HG03135 (cell line): ENCODE measurements around the gene DMD.
"Not testable (repeated sequence)": the region's sequence is repeated elsewhere in the genome, so short reads cannot be mapped to it uniquely, and the experiment has no call there.

ENCODE experiments used
- ATAC-seq: cut with Tn5 transposase; IDR thresholded peaks from one replicate; pipeline ENCODE4 v1.9.1; 2021; ENCODE audit warnings: mild to moderate bottlenecking, moderate library complexity; ENCODE audit not compliant: unreplicated experiment

Gene DMD

GRCh38 chrX:31480696-31481095 is 1730.7 kb downstream of the DMD start:
- ATAC-seq, result no peak

- no peak for ATAC-seq
These were observed 1740.1 kb downstream of the DMD start for GRCh38 chrX:31471229-31471628.

GRCh38 chrX:31470753-31471152 is 1740.6 kb downstream of the DMD start:
- not testable (repeated sequence) for ATAC-seq

GRCh38 chrX:31464306-31464915 is 1746.9 kb downstream of the DMD start:
- no peak for ATAC-seq

- no peak for ATAC-seq
These were observed 1750.1 kb downstream of the DMD start for GRCh38 chrX:31461266-31461665.

GRCh38 chrX:31459361-31459760 is 1752.0 kb downstream of the DMD start:
- no peak for ATAC-seq

- no peak for ATAC-seq
These were observed 1761.4 kb downstream of the DMD start for GRCh38 chrX:31449965-31450364.

GRCh38 chrX:31449081-31449480 is 1762.3 kb downstream of the DMD start:
- ATAC-seq, result no peak

- ATAC-seq, result no peak
These were observed 1765.8 kb downstream of the DMD start for GRCh38 chrX:31445542-31445941.

GRCh38 chrX:31443654-31444053 is 1767.7 kb downstream of the DMD start:
- ATAC-seq, result no peak

- no peak for ATAC-seq
These were observed 1770.8 kb downstream of the DMD start for GRCh38 chrX:31440546-31440945.

- ATAC-seq, result no peak
These were observed 1774.9 kb downstream of the DMD start for GRCh38 chrX:31436424-31436823.

- ATAC-seq, result no peak
These were observed 1775.8 kb downstream of the DMD start for GRCh38 chrX:31435592-31435991.

GRCh38 chrX:31433856-31434255 is 1777.5 kb downstream of the DMD start:
- no peak for ATAC-seq

GRCh38 chrX:31429915-31430314 is 1781.4 kb downstream of the DMD start:
- no peak for ATAC-seq

GRCh38 chrX:31423609-31424189 is 1787.7 kb downstream of the DMD start:
- peak; percentile 55 for ATAC-seq

GRCh38 chrX:31421441-31421840 is 1789.9 kb downstream of the DMD start:
- no peak for ATAC-seq

GRCh38 chrX:31420711-31421151 is 1790.6 kb downstream of the DMD start:
- ATAC-seq, result no peak

- no peak for ATAC-seq
These were observed 1791.0 kb downstream of the DMD start for GRCh38 chrX:31420302-31420701.

GRCh38 chrX:31397119-31397518 is 1814.2 kb downstream of the DMD start:
- ATAC-seq, result no peak

GRCh38 chrX:31392513-31392912 is 1818.8 kb downstream of the DMD start:
- no peak for ATAC-seq

- ATAC-seq, result no peak
These were observed 1822.4 kb downstream of the DMD start for GRCh38 chrX:31388946-31389345.

GRCh38 chrX:31384471-31384870 is 1826.9 kb downstream of the DMD start:
- ATAC-seq, result no peak
